Smooth muscle cell of bladder (primary cell): ENCODE data around the gene SERPINC1. TPM values are rescaled to one million over a fixed set of nuclear protein-coding genes. Genes with fewer than 3 reads are reported as not detected.

Source experiments
- total RNA-seq: library from RNA; depleted of rRNA; stranded (reverse); fragments of >200 nt; gene quantifications from 2 replicates; pipeline ENCODE4 v1.2.3, GENCODE V29; 2014

Gene SERPINC1
- total RNA-seq: not detected in 2 replicates

GRCh38 chr1:173917149-173917548 is at the start of gene SERPINC1:
Gene SERPINC1, minus strand, starts transcription at chr1:173917327. Its CDS starts 68 bp downstream, at chr1:173917259.

DNA sequence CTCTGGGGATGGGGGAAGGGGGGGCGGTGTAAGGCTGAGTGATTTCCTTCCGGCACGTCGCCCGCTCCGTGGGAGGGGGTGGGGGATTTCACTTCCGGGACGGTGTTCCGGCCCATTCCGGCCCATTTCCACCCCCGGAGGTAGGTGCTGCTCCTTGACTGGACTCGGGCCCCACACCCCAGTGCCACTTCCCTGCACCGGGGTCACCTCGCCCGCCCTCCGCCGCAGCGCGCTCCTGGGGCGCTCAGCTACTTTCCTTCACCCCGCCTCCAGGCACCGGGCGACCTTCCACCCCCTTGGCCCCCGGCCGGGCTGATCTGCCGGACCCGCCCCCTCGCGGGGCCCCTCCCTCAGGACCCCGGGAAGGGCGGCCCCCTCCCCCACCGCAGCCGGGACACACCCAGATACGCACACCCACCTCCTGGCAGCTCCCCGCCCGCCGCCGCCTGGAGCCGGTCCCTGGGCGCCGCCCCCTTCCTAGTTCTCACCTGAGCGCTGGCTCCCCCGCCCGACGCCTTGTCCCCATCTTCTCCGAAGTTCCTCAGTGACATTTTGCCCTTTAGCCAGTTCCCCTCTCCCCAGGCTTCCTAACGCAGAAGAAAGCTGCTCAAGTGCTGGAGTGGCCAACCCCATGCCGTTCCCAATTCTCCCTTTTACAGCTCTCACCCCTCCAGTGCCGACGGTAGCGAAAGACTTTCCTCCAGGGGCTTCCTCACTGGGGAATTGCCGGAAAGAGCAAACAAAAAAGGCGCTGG is 48.7 kb downstream of the SERPINC1 start, which contains the start of gene ZBTB37:
Gene ZBTB37, plus strand, starts transcription at position 115 of the 755 bp plus-strand sequence. CDS start 1,846 bp downstream, outside the sequence.

DNA sequence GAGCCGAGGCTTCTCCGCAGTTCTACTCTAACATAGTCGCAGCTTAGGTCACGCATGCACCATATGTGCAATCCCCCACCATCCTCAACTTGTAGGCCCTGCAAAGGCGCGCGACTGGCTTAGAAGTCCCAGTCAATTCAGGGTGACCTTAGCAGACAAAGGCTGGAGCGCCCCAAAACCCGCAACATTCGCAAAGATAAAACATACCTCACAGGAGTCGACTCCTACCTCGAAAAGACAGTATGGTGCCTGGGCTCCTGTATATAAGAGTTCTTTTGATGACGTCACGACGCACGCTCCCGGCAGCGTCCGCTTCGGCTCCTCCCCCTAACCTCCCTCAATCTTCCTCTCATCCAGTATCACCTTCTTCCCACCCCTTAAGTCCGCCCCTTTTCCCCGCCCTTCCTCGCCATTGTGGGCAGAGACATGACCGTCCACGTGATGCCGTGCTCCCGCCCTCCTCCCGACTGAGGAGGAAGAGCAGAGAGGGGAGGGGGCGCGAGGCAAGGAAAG is 49.3 kb downstream of the SERPINC1 start, which contains the start of gene GAS5:
Gene GAS5, minus strand, starts transcription at position 237 of the 513 bp plus-strand sequence.

Other genes starting within 250 kb of the SERPINC1 start
- 0.14 TPM in 1 of 2 replicates, not detected in the other for gene ANKRD45, start 247.5 kb downstream of the SERPINC1 start, total RNA-seq
- 31.6 and 31.7 TPM in 2 replicates for gene KLHL20, start 202.3 kb downstream of the SERPINC1 start, total RNA-seq
- 9.5 and 12.0 TPM in 2 replicates for gene DARS2, start 92.7 kb downstream of the SERPINC1 start, total RNA-seq
- gene CENPL, start 92.4 kb downstream of the SERPINC1 start, total RNA-seq: 6.1 and 8.7 TPM in 2 replicates
- 448 and 566 TPM in 2 replicates for gene GAS5, start 49.3 kb downstream of the SERPINC1 start, total RNA-seq
- 4.8 and 6.6 TPM in 2 replicates for gene ZBTB37, start 48.9 kb downstream of the SERPINC1 start, total RNA-seq
- gene RC3H1, start 105.0 kb upstream of the SERPINC1 start, total RNA-seq: 12.9 and 15.3 TPM in 2 replicates
- gene RABGAP1L, start 242.2 kb upstream of the SERPINC1 start, total RNA-seq: 22.3 and 24.0 TPM in 2 replicates